Measurements from ENCODE around the gene SLC5A2.
"Not testable (repeated sequence)": the region's sequence is repeated elsewhere in the genome, so short reads cannot be mapped to it uniquely, and the experiment has no call there.

SLC5A2 gene

DNA sequence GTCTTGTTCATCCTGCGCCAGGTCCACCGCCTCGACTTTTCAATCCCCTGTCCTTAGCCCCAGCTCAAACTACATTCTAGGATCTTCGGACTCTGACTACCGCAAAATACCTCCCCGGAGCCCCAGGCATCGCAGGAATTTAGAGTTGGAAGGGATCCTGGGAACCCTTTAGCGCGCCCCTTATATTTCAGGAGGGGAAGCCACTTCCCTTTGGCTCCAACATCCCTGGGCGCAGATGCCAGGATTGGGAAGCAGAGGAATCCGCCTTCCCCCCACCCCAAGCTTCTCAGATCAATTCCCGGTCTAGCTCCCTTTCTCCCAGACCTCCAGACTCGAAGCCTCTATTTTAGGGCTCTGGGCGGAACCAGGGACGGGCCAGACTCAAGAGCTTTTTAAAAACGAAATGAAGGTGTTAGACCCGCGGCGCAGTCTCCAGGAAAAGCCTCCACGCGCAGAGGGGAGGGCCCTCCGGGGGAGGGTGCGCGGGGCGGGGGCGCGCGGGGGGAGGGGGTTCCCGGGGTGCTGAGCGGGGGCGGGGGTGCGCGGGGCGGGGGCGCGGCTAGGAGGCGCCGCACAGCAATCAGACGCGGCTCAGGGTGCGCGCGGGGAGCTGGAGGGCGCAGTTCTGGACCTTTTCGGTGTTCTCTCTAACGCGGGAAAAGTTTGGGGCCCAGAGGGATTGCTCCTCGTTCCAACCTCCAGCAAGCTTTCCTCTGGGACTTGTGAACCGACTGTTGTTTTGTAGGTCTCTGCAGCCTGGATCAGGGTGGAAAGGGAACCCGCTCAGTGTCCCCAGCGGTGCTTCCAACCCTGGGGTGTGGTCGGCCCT, 46.4 kb downstream of the SLC5A2 start:
- DNase-seq (ENCODE audit: low read depth) = no peak

GRCh38 chr16:31529937-31530312, 47.0 kb downstream of the SLC5A2 start:
- DNase-seq (ENCODE audit: low read depth) = no peak

- DNase-seq (ENCODE audit: low read depth) = no peak
Observed at GRCh38 chr16:31530405-31530804, 47.5 kb downstream of the SLC5A2 start.

DNA sequence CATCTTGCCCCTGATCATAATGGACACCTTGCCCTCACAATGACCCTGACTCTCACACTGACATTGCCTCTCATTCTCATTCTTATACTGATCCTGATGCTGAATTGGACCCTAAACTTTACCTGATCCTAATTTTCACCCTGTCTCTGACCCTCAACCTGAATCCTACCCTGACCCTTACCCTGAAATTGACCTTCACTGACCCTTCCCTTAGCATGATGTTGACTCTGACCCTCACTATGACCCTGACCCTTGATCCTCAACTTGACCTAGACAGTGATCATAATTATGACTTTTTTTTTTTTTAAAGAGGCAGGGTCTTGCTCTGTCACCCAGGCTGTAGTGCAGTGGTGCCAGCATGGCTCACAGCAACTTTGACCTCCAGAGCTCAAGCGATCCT, 48.2 kb downstream of the SLC5A2 start:
- no peak for DNase-seq (ENCODE audit: low read depth)

DNA sequence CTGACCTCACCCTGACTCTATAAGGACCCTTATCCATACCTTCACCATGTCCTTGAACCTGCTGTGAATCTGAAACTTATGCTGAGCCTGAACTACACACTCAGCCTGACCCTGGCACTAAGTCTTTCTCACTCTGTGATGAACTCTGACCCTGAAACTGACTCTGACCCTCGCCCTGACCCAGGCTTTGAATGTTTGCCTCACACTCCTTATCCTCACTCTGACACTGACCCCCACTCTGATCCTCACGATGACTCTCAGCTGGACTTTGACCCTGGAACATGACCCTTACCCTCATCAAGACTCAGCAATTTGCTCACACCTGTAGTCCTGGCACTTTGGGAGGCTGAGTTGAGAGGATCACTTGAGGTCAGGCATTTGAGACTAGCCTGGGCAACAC, 49.2 kb downstream of the SLC5A2 start:
- no peak for DNase-seq (ENCODE audit: low read depth)

DNA sequence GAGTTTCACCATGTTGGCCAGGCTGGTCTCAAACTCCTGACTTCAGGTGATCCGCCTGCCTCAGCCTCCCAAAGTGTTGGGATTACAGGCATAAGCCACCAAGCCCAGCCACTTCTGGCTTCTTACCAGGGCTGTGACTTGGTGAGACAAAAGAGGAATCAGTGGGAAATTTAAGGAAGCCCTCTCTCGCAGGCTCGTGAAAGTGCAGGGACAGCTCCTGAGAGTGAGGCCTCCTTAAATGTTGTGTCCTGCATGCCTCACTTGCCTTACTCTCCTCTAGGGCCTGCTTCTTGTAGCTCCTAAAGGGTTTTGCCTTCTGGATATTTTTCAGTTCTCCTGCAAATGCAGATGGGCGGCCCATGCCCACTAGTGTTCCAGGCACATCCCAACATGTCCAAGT, 50.0 kb downstream of the SLC5A2 start:
- no peak for DNase-seq (ENCODE audit: low read depth)

DNA sequence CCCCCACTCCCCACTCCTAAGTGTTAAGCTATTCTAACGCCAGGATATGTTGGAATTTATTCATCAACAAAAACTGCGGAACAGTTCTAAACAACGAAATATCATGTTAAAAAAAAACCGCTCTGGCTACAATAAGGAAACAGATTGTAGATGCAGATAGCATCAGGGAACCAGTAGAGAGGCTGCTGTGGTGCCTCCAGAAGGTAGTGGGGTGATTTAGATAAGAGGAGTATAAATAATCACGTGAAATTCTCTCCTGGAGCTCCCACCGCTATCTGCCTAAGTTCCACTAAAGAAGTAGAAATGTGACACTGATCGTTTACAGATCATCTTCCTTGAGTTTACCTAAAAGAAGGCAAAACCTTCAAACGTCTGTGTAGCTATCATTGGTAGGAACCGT, 52.8 kb downstream of the SLC5A2 start:
- no peak for DNase-seq (ENCODE audit: low read depth)

- no peak for DNase-seq (ENCODE audit: low read depth)
Observed at GRCh38 chr16:31536804-31537361, 54.0 kb downstream of the SLC5A2 start.

GRCh38 chr16:31537362-31538242, 54.7 kb downstream of the SLC5A2 start:
- DNase-seq (ENCODE audit: low read depth) = no peak

DNA sequence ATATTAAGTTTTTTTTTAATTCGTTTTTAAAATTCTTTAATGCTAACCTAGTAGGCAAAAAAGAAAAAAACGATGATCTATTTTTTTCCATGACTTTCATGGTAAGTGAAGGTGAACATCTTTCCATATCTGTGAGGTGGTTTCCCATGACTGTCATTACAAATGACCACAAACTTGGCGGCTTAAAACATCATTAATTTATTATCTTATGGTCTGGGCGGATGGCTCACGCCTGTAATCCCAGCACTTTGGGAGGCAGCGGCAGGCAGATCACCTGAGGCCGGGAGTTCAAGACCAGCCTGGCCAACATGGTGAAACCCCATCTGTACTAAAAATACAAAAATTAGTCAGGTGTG, 55.3 kb downstream of the SLC5A2 start:
- not testable (repeated sequence) for DNase-seq (ENCODE audit: low read depth)

GRCh38 chr16:31539762-31540161, 56.8 kb downstream of the SLC5A2 start:
- DNase-seq (ENCODE audit: low read depth) = not testable (repeated sequence)

Measured in fibroblast of gingiva (primary cell).